Stimulated activated naive CD8-positive, alpha-beta T cell treated with anti-CD3 and anti-CD28 coated beads, Interleukin-15, Interleukin-2, amounts not matched to agents 100 ng/mL and 50 ng/mL, for 24 hours (primary cell): ENCODE data around the gene MBD3L5.
"Not testable (repeated sequence)": the region's sequence is repeated elsewhere in the genome, so short reads cannot be mapped to it uniquely, and the experiment has no call there.

Experiments used
- H3K27ac Mint-ChIP-seq: one replicate; pipeline ENCODE4 v1.8.0; 2021; ENCODE audit warnings: mild to moderate bottlenecking, mixed read lengths
- H3K27me3 Mint-ChIP-seq: one replicate; pipeline ENCODE4 v1.8.0; 2021; ENCODE audit warnings: mixed read lengths
- H3K36me3 Mint-ChIP-seq: one replicate; pipeline ENCODE4 v1.8.0; 2021; ENCODE audit warnings: low read depth, mixed read lengths
- H3K4me1 Mint-ChIP-seq: one replicate; pipeline ENCODE4 v1.8.0; 2021; ENCODE audit warnings: low read depth, mixed read lengths
- H3K4me3 Mint-ChIP-seq: one replicate; pipeline ENCODE4 v1.8.0; 2021; ENCODE audit warnings: mild to moderate bottlenecking, mixed read lengths
- H3K9me3 Mint-ChIP-seq: one replicate; pipeline ENCODE4 v1.8.0; 2021; ENCODE audit warnings: mixed read lengths

MBD3L5 gene

DNA sequence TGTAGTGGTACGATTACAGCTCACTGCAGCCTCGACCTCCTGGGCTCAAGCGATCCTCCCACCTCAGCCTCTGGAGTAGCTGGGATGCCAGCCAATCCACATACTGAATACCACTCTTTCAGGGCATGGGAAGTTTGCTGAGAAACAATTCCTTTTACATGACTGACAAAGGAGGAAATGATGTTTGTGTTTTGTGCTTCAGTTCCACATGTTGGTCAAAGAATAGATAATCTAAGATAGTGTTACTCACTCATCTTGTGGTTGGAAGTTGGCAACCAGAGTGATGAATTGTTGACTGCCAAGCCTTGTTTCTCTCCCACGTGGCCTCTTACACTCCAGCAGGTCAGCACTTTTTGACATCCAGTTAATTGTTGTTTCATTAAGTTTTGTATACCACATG lies 16.7 kb upstream of the MBD3L5 start:
- H3K9me3 Mint-ChIP-seq: no peaks in the 10 kb centered on the region
- H3K36me3 Mint-ChIP-seq: no peaks in the 10 kb centered on the region
- H3K27ac Mint-ChIP-seq: peak overlapping the region; percentile 72
- no peaks in the 10 kb centered on the region for H3K27me3 Mint-ChIP-seq
- H3K4me1 Mint-ChIP-seq: peaks cover 39% of the 10 kb centered on the region
- no peak overlapping the region for H3K4me3 Mint-ChIP-seq

GRCh38 chr19:7018828-7019227 lies 11.6 kb upstream of the MBD3L5 start:
- Mint-ChIP-seq H3K36me3 (no peaks in the 10 kb centered on the region), H3K27me3 (no peaks in the 10 kb centered on the region), H3K4me1 (peaks cover 5% of the 10 kb centered on the region), H3K4me3 (no peak overlapping the region), H3K27ac (no peak overlapping the region), H3K9me3 (no peaks in the 10 kb centered on the region)

DNA sequence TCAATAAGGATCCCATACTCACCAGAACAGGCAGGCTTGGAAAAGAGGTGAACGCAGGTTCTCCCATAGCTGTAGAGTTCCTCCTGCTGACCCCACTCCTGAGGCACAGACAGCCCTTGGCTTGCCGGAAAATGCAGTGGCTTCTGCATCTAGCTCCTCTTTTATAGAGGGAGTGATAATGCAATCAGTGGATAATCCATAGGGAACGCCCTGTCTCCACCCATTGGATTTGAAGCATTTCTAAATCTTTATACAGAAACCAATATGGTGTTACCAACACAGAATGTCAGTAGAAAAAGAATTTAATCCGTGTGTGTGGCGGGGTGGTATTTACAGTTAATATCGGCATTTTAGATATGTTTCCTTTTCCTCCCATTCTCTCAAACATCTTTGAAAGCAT lies 9.0 kb upstream of the MBD3L5 start, which contains the start of gene MBD3L2B:
Gene MBD3L2B, minus strand, starts transcription at position 101 of the 400 bp plus-strand sequence. Its CDS starts 34 bp downstream, at position 67.
- H3K27ac Mint-ChIP-seq, H3K27me3 Mint-ChIP-seq, H3K4me1 Mint-ChIP-seq, H3K4me3 Mint-ChIP-seq, H3K9me3 Mint-ChIP-seq, H3K36me3 Mint-ChIP-seq: not testable (repeated sequence)

DNA sequence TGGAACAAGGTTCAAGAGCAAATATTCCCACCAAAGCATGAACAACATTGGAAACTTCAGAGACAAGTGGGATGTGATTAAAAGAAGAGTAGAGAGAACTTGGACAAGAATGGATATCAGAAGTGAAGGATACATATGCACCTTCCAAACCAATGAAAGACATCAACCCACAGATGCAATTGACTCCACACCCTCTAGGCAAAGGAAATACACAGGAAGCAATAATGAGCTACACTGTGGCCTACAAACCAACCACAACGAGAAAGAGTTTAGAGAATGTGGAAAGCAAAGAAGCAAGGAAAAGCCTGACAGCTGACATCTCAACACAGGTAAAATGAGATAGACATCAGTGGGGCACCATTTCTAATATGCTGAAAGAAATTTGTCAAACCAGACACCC lies 1.6 kb upstream of the MBD3L5 start:
- H3K27ac Mint-ChIP-seq, H3K36me3 Mint-ChIP-seq, H3K4me1 Mint-ChIP-seq, H3K9me3 Mint-ChIP-seq, H3K4me3 Mint-ChIP-seq, H3K27me3 Mint-ChIP-seq: not testable (repeated sequence)

DNA sequence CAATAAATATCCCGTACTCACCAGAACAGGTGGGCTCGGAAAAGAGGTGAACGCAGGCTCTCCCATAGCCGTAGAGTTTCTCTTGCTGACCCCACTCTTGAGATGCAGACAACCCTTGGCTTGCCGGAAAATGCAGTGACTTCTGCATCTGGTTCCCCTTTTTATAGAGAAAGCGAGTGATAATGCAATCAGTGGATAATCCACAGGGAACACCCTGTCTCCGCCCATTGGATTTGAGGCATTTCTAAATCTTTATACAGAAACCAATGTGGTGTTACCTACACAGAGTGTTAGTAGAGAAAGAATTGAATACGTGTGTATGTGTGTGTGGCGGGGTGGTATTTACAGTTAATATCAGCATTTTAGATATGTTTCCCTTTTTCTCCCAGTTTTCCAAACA lies 9.7 kb downstream of the MBD3L5 start, which contains the start of gene MBD3L4:
Gene MBD3L4, minus strand, starts transcription at position 101 of the 400 bp plus-strand sequence. Its CDS starts 35 bp downstream, at position 66.
- H3K4me3 Mint-ChIP-seq, H3K36me3 Mint-ChIP-seq, H3K4me1 Mint-ChIP-seq, H3K27ac Mint-ChIP-seq, H3K9me3 Mint-ChIP-seq, H3K27me3 Mint-ChIP-seq: not testable (repeated sequence)

GRCh38 chr19:7041563-7041962 lies 11.2 kb downstream of the MBD3L5 start:
- H3K27ac Mint-ChIP-seq, H3K9me3 Mint-ChIP-seq, H3K27me3 Mint-ChIP-seq, H3K36me3 Mint-ChIP-seq, H3K4me3 Mint-ChIP-seq, H3K4me1 Mint-ChIP-seq: not testable (repeated sequence)

DNA sequence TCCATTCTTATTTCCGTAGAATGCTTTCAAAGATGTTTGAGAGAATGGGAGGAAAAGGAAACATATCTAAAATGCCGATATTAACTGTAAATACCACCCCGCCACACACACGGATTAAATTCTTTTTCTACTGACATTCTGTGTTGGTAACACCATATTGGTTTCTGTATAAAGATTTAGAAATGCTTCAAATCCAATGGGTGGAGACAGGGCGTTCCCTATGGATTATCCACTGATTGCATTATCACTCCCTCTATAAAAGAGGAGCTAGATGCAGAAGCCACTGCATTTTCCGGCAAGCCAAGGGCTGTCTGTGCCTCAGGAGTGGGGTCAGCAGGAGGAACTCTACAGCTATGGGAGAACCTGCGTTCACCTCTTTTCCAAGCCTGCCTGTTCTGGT lies 18.6 kb downstream of the MBD3L5 start, which contains the start of gene MBD3L2:
Gene MBD3L2, plus strand, starts transcription at position 301 of the 400 bp plus-strand sequence. Its CDS starts 53 bp downstream, at position 354.
- not testable (repeated sequence) for H3K27ac Mint-ChIP-seq, H3K36me3 Mint-ChIP-seq, H3K4me1 Mint-ChIP-seq, H3K27me3 Mint-ChIP-seq, H3K4me3 Mint-ChIP-seq, H3K9me3 Mint-ChIP-seq

DNA sequence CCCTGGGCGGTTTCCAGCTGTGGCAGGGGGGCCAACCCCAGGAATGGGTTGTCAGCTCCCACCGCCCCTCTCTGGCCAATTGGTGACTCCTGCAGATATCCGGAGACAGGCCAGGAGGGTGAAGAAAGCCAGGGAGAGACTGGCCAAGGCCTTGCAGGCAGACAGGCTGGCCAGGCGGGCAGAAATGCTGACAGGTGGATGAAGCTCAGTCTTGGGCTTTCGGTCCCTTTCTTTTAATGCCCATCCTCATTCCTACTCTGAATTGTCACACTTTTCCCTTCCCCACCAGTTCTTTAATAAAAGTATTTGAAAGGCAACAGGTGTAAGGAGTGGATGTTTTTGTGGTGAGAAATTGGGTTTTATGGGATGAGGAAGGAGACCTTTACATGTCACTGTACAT lies 21.0 kb downstream of the MBD3L5 start:
- not testable (repeated sequence) for H3K4me1 Mint-ChIP-seq, H3K36me3 Mint-ChIP-seq, H3K27me3 Mint-ChIP-seq, H3K4me3 Mint-ChIP-seq, H3K9me3 Mint-ChIP-seq, H3K27ac Mint-ChIP-seq

DNA sequence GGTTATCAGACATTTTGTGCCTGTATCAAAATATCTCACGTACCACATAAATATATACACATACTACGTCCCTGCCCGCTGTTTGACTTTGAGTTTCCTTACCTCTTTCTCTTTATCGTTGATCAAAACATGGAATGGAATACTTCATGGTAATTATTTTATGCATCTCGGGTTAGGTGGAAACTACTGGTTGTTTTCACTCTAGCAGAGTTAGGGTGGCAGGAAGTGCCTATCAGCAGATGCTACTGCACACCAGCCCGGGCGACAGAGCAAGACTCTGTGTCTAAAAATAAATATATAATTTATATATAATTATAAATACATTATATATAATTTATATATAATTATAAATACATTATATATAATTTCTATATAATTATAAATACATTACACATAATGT lies 22.5 kb downstream of the MBD3L5 start:
- not testable (repeated sequence) for H3K36me3 Mint-ChIP-seq, H3K4me3 Mint-ChIP-seq, H3K27me3 Mint-ChIP-seq, H3K27ac Mint-ChIP-seq, H3K9me3 Mint-ChIP-seq, H3K4me1 Mint-ChIP-seq

GRCh38 chr19:7054635-7055368 lies 24.4 kb downstream of the MBD3L5 start:
- H3K27ac Mint-ChIP-seq, H3K4me1 Mint-ChIP-seq, H3K9me3 Mint-ChIP-seq, H3K4me3 Mint-ChIP-seq, H3K27me3 Mint-ChIP-seq, H3K36me3 Mint-ChIP-seq: not testable (repeated sequence)

GRCh38 chr19:7055679-7056078 lies 25.3 kb downstream of the MBD3L5 start:
- H3K36me3 Mint-ChIP-seq, H3K9me3 Mint-ChIP-seq, H3K27ac Mint-ChIP-seq, H3K4me1 Mint-ChIP-seq, H3K27me3 Mint-ChIP-seq, H3K4me3 Mint-ChIP-seq: not testable (repeated sequence)

DNA sequence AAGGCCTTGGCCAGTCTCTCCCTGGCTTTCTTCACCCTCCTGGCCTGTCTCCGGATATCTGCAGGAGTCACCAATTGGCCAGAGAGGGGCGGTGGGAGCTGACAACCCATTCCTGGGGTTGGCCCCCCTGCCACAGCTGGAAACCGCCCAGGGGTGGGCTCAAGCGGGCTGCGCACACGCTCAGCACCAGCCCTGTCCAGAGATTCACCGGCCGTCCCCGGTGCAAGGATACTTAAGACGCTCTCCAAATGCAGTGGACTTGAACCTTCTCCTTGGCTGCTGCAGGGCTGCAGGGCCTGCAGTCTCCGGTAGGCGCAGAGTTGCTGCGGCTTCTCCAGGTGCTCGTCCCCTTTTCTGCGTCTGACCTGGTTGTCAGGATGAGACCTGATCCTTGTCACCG lies 26.0 kb downstream of the MBD3L5 start:
- not testable (repeated sequence) for H3K27ac Mint-ChIP-seq, H3K4me3 Mint-ChIP-seq, H3K27me3 Mint-ChIP-seq, H3K4me1 Mint-ChIP-seq, H3K36me3 Mint-ChIP-seq, H3K9me3 Mint-ChIP-seq

DNA sequence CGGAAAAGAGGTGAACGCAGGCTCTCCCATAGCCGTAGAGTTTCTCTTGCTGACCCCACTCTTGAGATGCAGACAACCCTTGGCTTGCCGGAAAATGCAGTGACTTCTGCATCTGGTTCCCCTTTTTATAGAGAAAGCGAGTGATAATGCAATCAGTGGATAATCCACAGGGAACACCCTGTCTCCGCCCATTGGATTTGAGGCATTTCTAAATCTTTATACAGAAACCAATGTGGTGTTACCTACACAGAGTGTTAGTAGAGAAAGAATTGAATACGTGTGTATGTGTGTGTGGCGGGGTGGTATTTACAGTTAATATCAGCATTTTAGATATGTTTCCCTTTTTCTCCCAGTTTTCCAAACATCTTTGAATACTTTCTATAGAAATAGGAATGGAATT lies 28.2 kb downstream of the MBD3L5 start, which contains the start of gene MBD3L3:
Gene MBD3L3, minus strand, starts transcription at position 101 of the 400 bp plus-strand sequence. Its CDS starts 71 bp downstream, at position 30.
- H3K4me3 Mint-ChIP-seq, H3K27me3 Mint-ChIP-seq, H3K27ac Mint-ChIP-seq, H3K36me3 Mint-ChIP-seq, H3K9me3 Mint-ChIP-seq, H3K4me1 Mint-ChIP-seq: not testable (repeated sequence)

- H3K27me3 Mint-ChIP-seq, H3K9me3 Mint-ChIP-seq, H3K36me3 Mint-ChIP-seq, H3K4me3 Mint-ChIP-seq, H3K27ac Mint-ChIP-seq, H3K4me1 Mint-ChIP-seq: not testable (repeated sequence)
These were observed 29.6 kb downstream of the MBD3L5 start for GRCh38 chr19:7059977-7060376.

GRCh38 chr19:7063339-7063738 lies 33.0 kb downstream of the MBD3L5 start:
- no peak overlapping the region for H3K27ac Mint-ChIP-seq
- H3K27me3 Mint-ChIP-seq: no peaks in the 10 kb centered on the region
- H3K4me3 Mint-ChIP-seq: no peak overlapping the region
- no peaks in the 10 kb centered on the region for H3K4me1 Mint-ChIP-seq
- H3K36me3 Mint-ChIP-seq: no peaks in the 10 kb centered on the region
- H3K9me3 Mint-ChIP-seq: no peaks in the 10 kb centered on the region

- Mint-ChIP-seq H3K27me3 (no peaks in the 10 kb centered on the region), H3K4me3 (no peak overlapping the region), H3K36me3 (no peaks in the 10 kb centered on the region), H3K9me3 (no peaks in the 10 kb centered on the region), H3K4me1 (peaks cover 2% of the 10 kb centered on the region), H3K27ac (no peak overlapping the region)
These were observed 33.5 kb downstream of the MBD3L5 start for GRCh38 chr19:7063764-7064418.
